GM18858 (cell line): ENCODE measurements around the gene APOO.
"Not testable (repeated sequence)": the region's sequence is repeated elsewhere in the genome, so short reads cannot be mapped to it uniquely, and the experiment has no call there.

Experiments used
- ATAC-seq: cut with Tn5 transposase; IDR thresholded peaks from one replicate; pipeline ENCODE4 v1.9.1; 2021; ENCODE audit not compliant: unreplicated experiment

APOO gene

GRCh38 chrX:23861952-23862351 is 45.8 kb downstream of the APOO start:
- not testable (repeated sequence) for ATAC-seq

GRCh38 chrX:23861215-23861896 is 46.4 kb downstream of the APOO start:
- no peak for ATAC-seq

- not testable (repeated sequence) for ATAC-seq
These were observed 48.5 kb downstream of the APOO start for GRCh38 chrX:23859238-23859637.

DNA sequence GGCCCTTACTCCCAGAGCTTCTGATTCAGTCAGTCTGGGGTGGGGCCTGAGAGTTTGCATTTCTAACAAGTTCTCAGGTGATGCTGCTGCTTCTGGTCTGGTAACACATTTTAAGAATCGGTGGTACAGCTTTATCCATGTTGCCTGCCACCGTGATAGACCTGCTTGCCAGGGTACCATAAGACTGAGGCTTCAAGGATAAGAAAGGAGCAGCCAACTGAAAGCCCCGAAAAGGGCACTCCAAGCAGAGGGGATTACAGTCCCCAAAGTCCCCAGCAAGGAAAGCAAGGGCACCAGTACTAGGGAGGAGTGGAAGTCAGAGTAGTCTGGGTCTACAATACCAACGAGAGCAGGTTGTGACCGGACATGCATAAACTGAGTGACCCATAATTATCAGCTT is 49.8 kb downstream of the APOO start:
- ATAC-seq = no peak

DNA sequence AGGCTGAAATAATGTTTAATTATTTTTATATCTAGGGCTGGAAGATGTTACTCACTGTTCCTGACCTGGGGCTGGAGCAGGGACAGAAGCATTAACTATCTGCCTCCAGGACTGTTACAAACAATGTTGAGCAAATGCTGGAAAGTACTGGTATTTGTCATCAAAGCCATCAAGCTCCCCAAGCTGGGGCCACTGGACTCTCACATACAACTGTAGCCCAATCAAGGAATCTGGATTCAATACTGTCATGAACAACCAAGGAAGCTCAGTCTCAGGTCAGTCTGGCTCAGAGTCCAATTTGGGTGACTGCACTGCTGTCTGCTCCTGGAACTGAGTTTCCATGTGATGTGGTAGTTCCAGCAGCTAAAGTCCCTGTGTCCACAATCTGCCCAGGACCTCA is 50.4 kb downstream of the APOO start:
- no peak for ATAC-seq

GRCh38 chrX:23855569-23855968 is 52.2 kb downstream of the APOO start:
- no peak for ATAC-seq

DNA sequence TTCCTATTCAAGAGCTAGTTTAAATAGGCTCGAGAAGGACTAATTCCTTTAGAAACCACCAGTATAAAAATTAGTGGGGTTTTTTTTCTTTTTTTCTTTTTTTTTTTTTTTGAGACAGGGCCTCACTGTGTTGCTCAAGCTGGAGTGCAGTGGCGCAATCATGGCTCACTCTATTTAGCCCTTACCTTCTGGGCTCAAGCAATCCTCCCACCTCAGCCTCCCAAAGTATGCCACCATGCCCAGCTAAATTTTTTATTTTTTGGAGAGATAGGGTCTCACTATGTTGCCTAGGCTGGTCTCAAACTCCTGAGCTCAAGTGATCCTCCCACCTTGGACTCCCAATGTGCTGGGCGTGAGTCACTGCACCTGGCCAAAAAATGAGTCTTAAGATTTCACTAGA is 52.8 kb downstream of the APOO start:
- ATAC-seq = no peak

GRCh38 chrX:23854122-23854521 is 53.6 kb downstream of the APOO start:
- ATAC-seq = no peak

DNA sequence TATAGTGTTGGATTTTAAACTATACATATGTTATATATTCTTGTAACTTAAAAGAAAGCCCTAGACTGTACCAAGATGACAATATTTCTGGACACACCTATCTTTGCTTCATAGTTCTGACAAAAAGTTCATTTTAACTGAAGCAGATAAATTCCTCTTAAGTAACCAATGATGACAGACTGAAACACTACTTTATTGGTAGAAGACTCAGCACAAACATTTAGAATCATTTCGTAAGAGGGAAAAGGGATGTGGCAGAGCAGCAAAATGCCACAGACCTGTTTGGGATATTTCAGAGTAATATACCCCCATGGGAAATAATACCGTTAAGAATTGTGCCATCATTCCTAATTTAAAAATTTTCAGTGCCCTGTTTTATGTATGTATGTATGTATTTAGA is 56.2 kb downstream of the APOO start:
- no peak for ATAC-seq

DNA sequence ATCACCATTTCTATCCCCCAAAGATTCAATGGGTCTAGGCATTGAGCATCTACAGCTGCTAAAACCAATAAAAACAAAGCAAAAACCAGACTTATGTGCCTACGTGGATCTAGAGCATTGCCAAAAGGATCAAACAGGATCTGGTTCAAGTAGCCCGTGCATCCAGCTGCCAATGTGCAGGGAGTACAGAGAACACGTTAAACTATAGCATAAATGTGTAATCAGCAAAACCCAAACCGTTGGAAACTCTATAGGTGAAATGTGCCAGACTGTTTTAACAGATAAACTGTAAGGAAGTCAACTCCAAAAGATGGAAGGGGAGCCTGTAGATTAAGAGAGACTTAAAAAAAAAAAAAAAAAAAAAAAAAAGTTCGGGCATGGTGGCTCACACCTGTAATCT is 58.5 kb downstream of the APOO start:
- no peak for ATAC-seq

GRCh38 chrX:23845351-23845817 is 62.4 kb downstream of the APOO start:
- ATAC-seq = no peak

DNA sequence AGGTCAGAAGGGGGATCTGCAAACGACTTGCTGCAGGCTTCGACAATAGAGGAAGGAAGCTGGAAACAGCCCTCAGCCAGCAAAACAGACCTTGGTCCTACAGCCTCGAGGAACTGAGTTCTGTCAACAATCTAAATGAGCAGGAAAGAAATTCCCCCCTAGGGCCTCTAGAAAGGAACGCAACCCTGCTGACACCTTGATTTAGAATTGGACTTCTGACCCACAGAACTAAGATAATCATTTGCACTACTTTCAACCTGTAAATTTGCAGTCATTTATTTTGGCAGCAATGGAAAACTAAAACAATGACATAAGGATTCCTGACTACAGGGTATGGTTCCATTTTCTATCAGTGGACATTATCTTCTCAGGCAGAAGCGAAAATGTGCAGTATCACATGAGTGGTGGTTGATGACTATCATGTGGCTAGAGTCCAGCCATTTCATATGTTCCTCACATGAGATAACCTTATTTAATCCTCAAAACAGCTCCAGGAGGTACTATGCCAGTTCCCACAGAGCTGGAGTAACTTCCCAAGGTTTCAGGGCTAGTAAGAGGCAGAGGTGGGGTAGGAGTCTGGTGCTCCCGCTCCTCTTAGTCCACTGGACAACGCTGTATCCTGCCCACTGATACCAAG is 63.1 kb downstream of the APOO start:
- no peak for ATAC-seq

DNA sequence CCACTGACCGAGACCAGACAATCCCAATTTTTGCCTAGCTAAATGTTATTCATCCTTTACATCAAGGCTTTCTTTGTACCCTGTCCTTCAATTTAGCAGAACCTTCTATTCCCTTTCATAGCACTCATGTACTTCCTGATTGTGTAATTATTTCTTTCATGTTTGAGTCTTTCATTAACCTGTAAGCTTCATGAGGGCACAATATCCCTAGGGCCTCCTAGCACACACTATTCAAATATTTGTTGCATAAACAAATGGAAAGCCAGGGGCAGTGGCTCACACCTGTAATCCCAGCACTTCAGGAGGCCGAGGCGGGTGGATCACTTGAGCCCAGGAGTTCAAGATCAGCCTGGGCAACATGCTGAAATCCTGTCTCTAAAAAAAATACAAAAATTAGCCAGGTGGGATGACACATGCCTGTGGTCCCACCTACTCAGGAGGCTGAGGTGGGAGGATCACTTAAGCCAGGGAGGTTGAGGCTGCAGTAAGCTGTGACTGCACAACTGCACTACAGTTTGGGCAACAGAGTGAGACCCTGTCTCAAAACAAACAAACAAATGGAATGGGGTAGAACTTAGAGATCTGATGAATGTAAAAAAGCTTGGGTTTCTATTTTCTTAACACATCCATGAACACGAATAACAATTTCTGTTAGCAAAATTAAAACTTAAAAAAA is 65.8 kb downstream of the APOO start:
- no peak for ATAC-seq

- ATAC-seq = no peak
These were observed 67.1 kb downstream of the APOO start for GRCh38 chrX:23840674-23841073.

DNA sequence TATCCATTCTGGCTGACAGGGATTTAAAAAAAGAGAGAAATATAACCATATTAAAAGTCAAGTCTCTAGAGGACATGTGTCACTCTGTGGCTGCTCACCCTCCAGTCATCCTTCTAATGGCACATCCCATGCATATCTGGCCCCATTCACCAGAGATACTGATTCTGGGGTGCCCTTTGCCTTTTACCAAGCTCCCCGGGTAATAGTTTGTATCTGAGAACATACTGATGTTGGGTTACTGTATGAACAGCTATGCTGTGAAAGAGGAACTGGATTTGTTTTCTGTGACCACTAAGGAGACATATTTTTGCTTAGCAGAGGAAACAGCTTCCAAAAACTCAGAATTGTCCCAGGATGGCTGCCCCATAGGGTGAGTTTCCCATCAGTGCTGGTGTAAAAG is 68.8 kb downstream of the APOO start:
- no peak for ATAC-seq

- ATAC-seq = no peak
These were observed 75.0 kb downstream of the APOO start for GRCh38 chrX:23832721-23833120.

DNA sequence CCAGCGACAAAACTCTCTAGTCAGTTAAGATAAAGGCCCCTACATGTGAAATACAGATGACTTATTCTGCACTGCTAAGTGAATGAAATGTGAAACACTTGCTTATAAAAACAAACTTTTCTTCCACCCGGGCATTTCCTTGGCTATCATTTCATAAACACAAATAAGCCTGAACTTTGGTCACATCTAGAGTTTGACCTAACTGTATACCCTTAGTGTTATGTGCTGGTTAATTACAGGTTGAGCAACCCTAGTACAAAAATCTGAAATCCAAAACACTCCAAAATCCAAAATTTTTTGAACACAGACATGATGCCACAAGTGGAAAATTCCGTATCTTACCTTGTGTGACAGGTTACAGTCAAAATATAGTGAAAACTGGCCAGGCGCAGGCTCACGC is 78.9 kb downstream of the APOO start:
- ATAC-seq = no peak

GRCh38 chrX:23826653-23827052 is 81.1 kb downstream of the APOO start:
- no peak for ATAC-seq

DNA sequence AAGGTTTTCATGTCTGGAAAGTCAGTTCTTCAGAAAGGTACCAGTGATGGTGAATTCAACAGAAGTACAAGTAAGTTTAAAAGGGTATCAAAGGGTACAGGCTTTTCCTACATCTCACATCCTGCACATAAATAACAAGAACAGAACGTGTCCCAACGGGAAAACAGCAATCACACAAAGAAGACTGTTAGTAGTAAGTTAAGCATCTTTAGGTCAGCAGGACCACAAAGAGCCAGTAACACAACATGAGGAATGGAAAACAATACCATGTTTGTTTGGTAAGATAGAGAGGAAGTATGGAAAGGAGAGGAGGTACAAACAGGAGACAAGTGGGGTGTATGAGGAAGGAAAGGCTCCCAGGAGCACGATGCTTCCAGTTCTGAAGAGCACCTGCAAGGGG is 81.5 kb downstream of the APOO start:
- ATAC-seq = no peak

GRCh38 chrX:23825675-23826074 is 82.1 kb downstream of the APOO start:
- no peak for ATAC-seq

DNA sequence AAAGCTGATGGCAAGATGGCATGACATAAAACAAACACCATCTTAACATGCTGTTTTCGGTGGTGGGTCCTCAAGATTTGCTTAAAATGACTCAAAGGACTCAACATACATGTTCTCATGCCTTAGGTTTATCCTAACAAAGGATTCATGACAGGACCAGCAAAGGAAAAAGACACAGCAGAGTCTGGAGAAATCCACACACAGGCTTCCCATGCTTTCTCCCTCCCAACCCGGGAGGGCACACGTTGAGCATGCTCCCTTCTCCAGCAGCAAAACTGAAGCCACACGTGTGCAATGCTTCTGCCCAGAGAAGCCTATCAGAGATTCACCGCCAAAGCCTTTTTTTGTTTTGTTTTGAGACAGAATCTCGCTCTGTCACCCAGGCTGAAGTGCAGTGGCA is 84.9 kb downstream of the APOO start:
- no peak for ATAC-seq

- no peak for ATAC-seq
These were observed 85.3 kb downstream of the APOO start for GRCh38 chrX:23822397-23822796.
